Dedifferentiated amniotic fluid mesenchymal stem cell (primary cell): ENCODE measurements around the gene CTSC.
A peak's percentile ranks its signal among the peaks of the same experiment; 100 is the strongest.

ENCODE experiments used
- DNase-seq: peaks from one replicate; pipeline ENCODE4 v3.0.0-alpha.2; 2016; ENCODE audit errors: extremely low spot score

Gene CTSC

DNA sequence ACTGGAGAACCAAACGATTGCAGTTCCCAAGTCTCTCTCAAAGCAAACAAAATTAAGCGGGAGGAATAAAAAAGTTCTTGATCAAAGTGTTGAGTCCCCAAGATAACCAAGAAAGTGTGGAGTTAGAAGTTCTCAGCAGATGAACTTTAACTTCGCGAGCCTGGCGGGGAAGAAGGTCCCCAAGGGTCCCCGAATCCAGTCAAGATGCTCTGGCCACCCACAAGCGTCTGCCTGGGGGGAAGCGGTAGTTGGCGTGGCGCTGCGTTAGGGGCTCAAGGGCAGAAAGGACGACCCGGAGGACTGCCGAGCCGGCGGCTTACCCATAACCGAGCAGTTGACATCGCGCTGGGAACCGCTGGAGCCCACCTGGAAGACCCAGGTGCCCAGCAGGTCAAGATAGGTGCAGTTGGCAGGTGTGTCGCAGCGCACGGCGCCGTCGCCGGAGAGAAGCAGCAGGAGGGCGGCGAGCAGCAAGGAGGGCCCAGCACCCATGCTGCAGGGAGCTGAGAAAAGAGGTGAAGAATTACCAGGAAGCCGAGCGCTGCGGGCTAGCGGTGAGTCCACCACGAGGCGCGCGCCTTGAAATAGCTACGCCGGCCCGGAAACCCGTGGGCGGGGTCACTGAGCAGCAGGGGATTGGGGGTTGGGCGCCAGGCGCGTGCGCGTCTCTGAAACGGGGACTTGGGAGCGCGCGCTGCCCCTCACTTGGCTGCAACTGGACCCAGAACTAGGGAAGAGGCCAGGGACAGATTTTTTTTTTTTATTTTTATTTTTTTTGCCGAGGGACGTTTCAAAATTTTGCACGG is at the start of gene CTSC:
CTSC (minus strand) TSS at position 556 of the 806 bp plus-strand sequence; CDS start at position 492, 64 bp downstream.
- peak; percentile 70 for DNase-seq

DNA sequence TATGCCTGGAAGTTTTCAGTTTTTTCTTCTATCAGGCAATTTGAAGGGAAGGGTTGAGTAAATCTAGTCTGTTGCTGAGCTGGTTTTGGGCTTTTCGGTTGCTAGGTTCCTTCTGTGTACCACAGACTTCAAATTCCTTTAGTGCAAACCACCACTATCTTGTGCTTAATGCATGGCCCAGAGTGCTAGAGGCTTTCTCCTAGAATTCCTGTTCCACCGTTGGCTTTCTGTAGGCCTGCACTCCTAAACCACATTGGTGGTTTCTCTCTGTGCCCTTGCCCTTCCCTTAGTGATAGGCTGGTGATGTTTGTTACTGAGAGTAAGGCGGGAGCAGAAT is 47.1 kb upstream of the CTSC start:
- no peak for DNase-seq

DNA sequence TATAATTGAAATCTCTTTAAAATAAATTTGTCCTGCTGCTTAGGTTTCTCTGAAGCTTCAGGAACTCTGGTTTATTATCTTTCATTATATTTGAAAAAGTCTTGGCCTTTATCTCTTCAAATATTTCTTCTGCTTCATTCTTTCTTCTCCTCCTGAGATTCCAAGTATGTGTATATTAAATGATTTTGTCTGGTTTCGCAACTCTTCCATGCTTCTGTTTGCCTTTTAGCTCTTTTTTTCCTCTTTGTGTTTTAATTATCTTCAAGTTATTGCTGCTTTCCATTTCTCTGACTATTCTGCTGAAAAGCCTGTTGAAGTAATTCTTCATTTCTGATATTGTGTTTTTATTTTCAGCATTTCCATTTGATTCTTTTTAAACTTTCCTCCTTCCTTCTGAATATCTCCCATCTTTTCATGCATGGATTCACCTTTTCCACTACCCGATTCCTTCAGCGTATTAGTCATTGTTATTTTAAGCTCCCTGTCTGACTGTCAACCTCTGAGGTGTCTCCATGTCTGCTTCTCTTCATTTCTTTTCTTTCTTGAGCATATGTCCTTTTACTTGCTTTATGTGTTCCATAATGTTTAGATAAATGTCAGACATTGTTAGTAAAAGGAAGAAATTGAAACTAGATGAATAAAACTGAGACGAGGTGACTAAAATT is 46.6 kb upstream of the CTSC start:
- no peak for DNase-seq

DNA sequence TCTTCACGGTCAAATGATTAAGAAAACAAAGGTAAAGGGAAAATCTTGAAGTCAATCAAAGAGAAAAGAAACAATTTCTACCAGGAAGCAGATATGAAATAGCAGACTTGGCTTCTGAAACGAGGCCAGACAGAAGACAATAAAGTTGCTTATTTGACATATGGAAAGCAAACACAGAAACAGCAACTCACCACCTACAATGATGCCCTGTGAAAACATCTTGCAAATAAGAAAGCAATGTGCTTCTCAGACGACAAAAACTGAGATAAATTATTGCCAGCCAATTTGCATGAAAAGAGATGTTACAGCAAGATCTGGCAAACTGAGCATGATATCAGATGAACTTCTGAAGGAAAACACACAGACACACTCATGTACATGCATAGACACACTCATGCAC is 45.9 kb upstream of the CTSC start:
- DNase-seq, result no peak

DNA sequence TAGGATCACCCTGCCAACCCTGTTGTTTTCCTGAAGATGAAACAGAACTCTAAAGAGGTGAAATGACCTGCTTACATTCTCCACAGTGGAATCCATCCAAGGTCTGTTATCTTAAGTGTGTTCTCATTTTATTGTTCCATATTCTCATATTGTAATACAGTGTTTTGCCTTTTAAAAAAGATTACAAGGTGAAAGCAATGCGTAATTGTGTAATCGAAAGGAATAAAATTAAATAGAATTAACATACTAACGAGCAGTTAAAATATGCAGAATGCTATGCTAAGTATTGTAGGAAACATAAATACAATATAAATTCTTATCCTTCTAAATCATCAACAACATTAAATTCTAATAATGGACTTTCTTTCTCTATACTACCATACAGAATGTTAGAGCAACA is 41.6 kb upstream of the CTSC start:
- DNase-seq, result no peak

DNA sequence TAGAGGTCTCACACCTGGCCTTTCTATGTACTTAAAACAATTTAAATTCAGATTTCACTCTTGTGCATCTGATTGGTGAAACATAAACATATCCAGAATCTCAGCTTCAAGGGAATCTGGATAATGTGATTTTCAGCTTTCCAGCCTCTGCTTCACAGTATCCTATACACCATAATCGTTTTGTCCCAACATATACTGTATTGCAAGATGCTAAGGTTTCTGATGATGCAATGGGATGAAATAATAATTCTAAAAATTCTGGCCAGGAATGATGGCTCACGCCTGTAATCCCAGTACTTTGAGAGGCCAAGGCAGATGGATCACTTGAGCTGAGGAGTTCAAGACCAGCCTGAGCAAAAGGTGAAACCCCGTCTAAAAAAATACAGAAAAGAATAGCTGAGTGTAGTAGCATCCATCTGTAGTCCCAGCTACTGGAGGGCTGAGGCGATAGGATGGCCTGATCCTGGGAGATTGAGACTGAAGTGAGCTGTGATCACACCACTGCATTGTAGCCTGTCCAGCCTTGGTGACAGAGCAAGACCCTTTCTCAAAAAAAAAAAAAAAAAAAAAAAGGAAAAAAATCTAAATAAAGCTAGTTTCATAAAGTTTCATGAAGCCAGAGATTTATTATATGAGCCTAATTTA is 41.0 kb upstream of the CTSC start:
- no peak for DNase-seq

DNA sequence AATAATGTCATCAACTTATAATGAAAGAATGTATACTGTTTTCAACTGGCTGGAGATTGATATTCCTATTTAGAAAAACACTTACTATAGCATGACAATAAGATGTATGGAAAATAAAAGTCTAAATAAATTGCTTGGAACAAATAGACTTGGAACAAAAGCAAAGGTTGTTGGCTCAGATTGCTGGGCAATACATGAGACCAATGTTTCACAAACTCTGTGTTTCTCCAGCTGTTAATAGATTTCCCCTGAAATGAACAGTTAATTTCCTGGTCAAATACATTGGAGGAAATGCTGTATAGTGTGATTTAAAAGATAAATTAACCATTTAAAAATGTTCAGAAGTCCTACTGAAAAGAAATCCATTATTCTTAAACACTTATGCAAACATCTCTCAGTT is 40.1 kb upstream of the CTSC start:
- no peak for DNase-seq

DNA sequence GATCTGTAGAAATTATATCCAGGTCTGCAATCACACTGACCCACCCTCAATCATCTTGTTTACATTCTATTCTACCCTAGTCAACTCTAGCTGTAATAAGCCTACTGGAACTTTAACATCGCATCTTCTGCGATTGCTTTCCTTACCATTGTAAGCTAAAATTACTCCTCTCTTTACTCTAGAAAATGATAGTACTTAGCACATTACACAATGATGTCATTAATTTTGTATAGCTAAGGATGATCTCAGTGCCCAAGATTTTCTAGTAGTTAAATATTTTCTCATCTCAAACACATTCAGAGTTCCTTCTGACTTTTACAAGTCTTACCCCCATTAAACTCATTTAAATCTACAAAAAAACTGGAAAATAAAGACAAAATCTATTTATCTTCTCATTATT is 39.6 kb upstream of the CTSC start:
- DNase-seq, result no peak

DNA sequence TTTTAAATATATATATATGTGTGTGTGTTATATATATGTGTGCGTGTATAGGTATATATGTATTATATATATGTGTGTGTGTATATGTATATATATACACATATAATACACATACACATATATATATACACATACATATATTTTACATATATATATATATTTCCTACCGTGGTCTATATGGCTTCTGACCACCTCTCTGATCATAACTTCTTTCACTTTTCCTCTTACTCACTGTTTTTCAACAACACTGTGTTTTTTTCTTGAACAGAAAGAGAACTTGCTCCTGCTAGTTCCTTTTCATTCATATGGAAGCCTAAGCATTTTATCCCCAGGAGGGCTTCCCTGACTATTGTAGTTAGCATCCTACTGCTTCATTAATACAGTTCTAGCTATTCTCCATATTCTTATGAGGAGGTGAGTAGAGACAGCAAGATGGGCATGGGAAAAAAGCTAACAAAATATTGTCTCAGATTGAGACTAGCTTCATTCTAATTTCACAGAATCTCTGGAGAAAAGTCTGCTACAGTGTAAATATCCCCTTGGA is 38.5 kb upstream of the CTSC start:
- no peak for DNase-seq

DNA sequence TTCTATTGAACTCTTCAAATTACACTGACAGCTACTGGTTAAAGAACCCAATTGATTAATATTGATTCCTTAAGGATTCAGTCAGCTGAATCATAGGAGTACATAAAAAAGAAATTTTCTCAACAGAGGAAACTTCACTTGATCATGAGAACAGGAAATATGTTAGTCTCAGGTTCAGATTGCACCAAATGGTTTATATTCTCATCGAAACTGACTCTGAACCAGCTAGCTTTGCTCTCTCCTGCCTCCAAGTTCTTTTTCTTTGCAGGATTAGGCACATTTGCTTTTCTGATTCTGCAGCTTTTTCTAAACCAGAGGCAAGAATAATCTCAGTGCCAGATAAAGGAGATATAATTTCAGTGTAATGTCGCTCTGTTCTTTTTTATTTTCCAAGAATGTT is 33.2 kb upstream of the CTSC start:
- no peak for DNase-seq

DNA sequence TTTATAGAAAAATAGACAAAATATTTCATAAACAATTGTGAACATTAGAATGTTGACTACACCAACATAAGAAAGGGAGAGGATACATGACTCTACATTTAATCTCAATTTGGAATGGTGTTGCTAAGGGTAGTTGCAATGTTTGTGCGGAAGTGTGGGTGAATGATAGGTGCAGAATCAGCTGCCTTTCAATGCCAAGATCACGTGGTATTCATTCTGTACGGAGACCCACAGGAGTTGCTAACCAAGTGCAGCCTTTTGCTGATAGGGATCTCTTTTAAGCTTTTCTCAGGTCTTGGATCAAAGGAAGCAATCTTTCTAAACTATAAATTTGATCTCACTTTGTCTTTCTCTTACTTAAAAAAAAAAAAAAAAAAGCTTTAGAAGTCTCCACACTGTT is 29.8 kb upstream of the CTSC start:
- no peak for DNase-seq

DNA sequence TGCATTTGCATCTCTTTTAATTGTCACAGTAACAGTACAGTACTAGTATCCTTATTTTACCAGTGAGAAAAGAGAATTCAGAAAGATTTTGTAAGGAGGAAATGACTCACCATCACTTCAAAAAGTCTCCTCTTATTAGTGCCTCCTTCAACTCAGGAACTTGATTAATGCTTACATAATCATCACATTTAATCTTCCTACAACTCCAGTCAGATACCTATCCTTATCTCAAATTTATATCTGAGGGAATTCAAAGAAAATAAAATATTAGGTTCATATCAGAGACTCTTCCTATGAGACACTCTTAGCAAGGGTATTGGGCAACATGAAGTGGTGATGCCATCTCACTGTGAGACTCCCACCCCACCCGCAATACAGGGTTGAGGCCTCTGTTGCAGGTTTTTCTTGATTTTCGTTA is 26.1 kb upstream of the CTSC start:
- DNase-seq, result no peak

DNA sequence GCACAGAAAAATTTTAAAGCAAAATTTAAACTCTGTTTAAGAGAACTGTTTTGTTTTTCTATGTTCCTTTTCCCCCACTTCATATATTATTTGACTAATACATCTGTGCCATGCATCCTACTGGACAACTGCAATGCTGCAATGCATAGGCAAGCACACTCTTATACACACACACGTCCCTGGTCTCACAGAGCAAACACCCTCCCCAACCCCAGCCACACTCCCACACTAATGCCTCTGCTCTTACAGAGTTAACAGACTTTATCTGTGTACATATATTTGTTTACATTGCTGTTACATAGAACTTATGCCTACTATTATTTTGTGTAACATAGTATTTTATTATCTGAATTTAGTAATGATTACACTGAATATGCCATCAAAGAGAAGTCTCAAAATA is 25.5 kb upstream of the CTSC start:
- DNase-seq, result no peak

DNA sequence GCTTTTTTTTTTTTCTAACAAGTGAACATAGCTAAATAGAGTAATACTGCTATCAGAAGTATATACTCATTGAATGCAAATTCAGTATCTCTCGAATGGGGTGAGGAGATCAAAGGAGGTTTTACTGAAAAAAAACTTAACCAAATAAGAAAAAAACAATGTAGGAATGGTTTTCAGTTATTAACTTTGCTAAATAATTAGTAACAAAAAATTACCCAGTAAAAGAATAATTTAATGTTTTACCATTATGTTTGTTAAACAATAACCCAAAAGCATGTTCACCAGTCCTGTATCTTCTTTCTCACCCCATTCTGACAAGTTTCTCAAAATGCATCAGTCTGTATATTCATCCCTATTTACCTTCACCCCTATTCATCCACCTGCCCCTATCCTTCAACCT is 22.6 kb upstream of the CTSC start:
- no peak for DNase-seq

DNA sequence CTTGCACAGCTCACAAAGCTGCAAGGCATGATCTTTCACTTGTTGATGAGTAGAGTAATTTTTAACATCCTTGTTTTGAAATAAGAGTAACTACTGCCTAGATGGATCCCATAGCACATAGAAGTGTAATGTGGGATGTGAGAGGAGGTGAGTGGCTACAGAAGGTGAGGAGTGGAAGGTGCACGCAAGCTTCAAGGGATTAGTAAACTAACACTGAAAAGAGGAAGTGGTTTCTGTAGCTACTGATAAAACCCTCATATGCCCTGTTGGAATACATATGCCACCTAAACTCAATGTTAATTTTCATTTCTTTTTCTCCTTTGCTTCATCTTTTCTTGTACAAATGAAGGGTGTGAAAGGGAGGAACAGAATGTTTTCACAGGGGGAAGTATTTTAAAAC is 22.0 kb upstream of the CTSC start:
- no peak for DNase-seq

DNA sequence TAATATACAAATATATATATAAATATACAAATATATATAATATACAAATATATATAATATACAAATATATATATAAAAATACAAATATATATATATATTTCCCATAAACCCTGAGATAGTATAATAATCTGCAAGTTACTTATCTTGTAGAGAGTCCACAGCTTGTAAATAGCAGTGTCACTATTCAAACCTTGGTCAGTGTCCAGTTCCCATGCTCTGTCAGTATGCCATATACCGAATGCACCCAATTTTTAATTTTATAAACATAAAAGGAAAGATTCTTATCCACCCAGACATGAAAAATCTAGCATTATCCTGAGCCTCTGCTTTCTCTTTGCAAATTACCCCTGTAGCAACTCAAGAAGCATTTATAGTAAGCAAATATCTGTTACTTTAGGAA is 21.6 kb upstream of the CTSC start:
- no peak for DNase-seq

DNA sequence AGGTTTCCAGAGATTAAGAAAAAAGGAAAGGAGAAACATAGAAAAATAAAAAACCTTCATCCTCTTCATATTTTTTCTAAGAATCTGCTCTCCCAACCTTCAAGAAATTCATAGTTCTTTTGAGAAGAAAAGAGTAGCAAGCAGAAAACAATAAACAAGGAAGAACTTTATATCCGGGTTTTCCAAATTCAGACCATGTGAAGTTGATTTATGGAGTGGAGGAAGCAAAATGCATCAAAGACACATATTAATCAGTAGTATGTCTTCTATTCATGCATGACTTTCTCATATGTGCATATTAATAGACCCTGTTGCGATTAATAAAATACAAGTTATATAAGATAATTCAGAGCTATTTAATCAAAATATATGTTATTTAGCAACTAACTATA is 20.5 kb upstream of the CTSC start:
- DNase-seq, result no peak

DNA sequence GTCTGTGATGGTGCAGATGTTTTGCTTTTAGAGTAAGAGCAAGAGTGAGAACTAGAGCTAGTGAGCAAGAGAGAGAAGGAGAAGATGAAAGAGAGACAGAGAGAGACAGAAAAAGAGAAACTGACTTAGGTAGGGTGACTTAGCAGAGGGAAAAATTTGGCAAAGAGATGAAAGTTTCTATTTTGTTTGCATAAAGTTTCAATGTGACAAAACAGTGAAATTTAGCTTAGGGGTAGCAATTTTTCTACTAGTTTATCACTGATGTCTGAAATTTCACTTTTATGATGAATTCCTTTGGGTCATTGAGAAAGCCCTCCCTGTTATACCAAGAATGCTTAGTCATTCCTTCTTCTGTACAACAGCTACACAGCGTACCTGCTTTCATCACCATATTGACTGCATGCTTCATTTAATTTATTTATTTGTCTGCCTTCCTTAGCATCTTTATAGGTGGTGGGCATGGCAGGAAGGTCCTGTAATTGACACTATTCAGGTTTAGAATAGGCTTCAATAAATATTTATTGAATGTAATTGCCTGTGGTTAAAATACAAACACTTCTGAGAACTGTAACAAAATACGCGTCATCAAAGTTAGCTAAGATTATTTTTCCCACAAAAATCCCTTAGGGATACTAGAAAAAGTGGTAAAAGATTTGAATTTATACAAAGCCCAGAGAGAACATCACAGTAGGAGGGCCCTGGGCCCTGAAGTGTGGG is 19.9 kb upstream of the CTSC start:
- peak; percentile 32 for DNase-seq

DNA sequence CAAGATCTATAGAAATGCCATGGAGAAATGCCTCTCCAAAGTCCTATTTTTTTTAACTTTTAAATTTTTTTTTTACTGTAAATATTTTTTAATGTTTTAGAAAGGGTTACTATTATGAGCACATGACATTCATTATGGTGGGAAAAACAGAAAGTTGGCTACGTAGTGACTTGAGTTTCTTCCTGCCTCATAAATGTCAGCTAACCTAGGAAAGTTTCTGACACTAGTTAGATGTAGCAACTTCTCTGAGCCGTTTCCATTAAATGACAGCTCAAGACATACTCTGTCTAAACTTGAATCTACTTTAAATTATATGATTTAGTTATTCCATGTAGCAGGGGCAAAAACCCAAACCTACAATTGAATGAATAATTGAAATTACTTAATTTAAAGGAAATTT is 18.4 kb upstream of the CTSC start:
- DNase-seq, result no peak

DNA sequence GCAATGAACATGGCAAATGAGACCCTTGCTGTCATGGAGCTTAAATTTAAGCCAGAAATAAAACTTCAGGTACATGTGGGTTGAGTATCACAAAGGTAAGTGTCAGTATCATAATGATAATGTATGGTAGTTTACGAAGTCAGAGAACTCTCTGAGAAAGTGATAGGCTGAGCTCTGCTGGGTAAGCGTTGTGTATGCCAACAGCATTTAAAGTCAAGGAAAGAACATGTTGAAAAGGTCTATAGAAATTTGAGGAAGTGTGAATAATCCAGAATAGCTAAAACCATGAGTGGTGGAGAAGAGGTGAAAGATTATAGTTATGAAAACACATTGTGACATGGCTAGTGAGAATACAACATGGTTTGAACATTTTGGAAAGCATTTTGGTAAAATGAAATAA is 17.4 kb upstream of the CTSC start:
- DNase-seq, result no peak

DNA sequence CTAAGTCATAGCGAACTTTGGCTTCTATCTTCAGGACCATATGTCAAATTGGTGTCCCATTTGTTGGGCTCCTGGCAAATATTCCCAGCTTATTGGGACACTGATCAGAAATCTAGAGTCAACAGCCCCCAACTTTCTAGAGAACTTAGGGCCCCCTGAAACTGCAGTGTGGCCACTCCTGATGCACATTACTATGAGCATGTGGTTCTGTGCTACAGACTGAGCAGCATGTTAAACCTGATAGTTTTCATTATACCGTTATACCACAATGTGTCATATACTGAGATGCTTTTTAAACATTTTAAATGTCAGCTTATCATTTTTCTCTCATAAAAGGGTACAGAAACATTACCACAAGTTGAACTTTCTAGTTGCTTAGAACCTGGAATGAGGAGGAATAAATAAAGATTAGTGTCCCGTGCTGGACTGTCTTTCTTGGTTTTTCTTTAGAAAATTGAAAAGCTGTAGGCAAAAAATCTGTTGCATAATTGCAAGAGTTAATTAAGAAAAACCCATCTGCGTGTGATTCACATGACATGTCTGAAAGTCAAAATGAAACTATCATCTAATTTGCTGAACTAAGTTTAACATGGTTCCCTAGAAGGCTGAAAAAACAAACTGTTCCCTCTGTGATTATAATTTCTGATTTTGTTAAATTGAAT is 16.4 kb upstream of the CTSC start:
- no peak for DNase-seq

DNA sequence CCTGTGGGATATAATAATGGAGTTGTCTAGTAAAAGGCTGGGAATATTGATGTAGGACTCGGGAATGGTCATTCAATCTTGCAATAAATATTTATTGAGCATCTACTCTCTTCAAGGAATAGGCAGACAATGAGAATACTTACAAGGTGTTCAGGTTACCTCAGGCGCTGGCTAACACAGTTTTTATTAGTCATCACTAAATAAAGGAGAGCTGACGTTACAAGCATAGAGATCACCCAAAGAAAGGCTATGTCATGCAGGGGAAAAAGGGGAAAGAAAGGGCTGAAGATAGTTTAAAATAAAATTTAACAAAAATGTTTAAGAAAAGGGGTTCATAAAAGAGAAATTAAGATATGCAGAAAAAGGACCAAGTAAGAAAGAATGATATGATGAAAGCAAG is 15.8 kb upstream of the CTSC start:
- no peak for DNase-seq
